Measurements from ENCODE around the gene RPS29. TPM values are rescaled to one million over a fixed set of nuclear protein-coding genes. Genes with fewer than 3 reads are reported as not detected.

Gene RPS29
- polyA plus RNA-seq, 1 of the 3 experiments (the other 2 are of a cell fraction) = 11,220 TPM

DNA sequence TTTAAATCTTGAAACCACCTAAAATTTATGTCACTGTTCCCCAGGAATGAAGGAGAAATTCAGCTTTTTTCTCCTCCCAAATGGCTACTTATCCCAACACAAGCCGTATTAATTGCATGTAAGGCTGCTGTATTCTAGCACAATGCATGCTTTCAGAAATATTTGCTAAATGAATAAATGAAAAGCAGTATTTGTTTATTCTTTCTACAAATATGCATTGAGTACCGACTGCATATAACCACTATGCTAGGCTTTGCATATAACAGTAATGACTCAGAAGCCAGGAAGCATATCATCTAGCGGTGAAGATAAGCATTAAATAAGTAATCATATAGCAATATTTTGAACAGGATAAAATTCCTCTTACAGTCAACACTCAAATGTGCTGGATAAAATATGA, 6.8 kb upstream of the RPS29 start:
- H3F3A ChIP-seq (replicated peaks; ENCODE audit: insufficient read depth) = peaks cover 21% of the 10 kb centered on the region
- no peak overlapping the region for H2AFZ ChIP-seq (ENCODE audit: low read depth)
- H3K27me3 ChIP-seq (ENCODE audit: insufficient read depth) = no peaks in the 10 kb centered on the region
- 29% methylated on average over 3 of the region's 3 CpGs for WGBS (ENCODE audit: low lambda C conversion rate)
- CTCF ChIA-PET = no interaction called here
- peak overlapping the region in 1 of 2 experiments; percentile 49; a peak in 2 of 4 replicates for H3K27ac ChIP-seq (ENCODE audit: low read depth in 2 of 2, low read length in 1 of 2)
- H4K20me1 ChIP-seq (ENCODE audit: insufficient read depth) = no peaks in the 10 kb centered on the region
- no peak for DNase-seq
- TF ChIP-seq CTCF (IDR thresholded peaks at IDR 0.05) (peak; percentile 16; the same call in 1 of the 2 replicates), ELF1 (IDR thresholded peaks at IDR 0.05) (no peak), JUND (IDR thresholded peaks at IDR 0.05) (no peak), FOSL2 (IDR thresholded peaks at IDR 0.05; ENCODE audit: borderline replicate concordance, low read depth) (peak; percentile 28; the same call in 1 of the 2 replicates), FOXJ3 (CRISPR knock-in tag; IDR thresholded peaks at IDR 0.05) (no peak)
- H3K4me3 ChIP-seq (ENCODE audit: low read depth in 2 of 2, low read length in 1 of 2) = no peak overlapping the region
- peak overlapping the region; percentile 59 for H3K4me2 ChIP-seq
- POLR2A ChIA-PET = no interaction called here
- H3K9me2 ChIP-seq = no peaks in the 10 kb centered on the region
- no peaks in the 10 kb centered on the region for H3K9me3 ChIP-seq
- no peak overlapping the region for H3K9ac ChIP-seq
- H3K4me1 ChIP-seq (ENCODE audit: control insufficient read depth in 1 of 2, insufficient read depth in 2 of 2, low read depth in 1 of 2, low read length in 1 of 2) = peaks cover 2 to 8% of the 10 kb centered on the region in 2 experiments; a peak in 2 of 4 replicates
- H3K36me3 ChIP-seq (replicated peaks in 1 of 2; ENCODE audit: control insufficient read depth in 1 of 2, insufficient read depth in 2 of 2, low read length in 1 of 2) = no peaks in the 10 kb centered on the region
- peaks cover 14% of the 10 kb centered on the region for H3K79me2 ChIP-seq (ENCODE audit: insufficient read depth)

DNA sequence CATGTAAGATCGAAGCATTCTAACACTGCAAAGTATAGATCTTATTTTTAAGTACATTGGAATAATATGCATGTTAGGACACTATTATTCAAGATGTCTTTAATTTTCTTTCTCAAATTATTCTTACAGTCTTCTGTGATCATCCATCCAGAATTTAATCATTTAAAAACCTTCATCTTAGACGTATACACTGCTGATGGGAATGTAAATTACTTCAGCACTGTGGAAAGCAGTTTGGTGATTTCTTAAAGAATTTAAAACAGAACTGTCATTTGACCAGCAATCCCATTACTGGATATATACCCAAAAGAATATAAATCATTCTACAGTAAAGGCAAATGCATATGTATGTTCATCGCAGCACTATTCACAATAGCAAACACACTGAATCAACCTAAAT, 3.2 kb upstream of the RPS29 start:
- no peak overlapping the region for H3K4me3 ChIP-seq (ENCODE audit: low read depth in 2 of 2, low read length in 1 of 2)
- CTCF ChIA-PET = no interaction called here
- peaks cover 25% of the 10 kb centered on the region for H3F3A ChIP-seq (replicated peaks; ENCODE audit: insufficient read depth)
- 89% methylated on average over 3 of the region's 3 CpGs for WGBS (ENCODE audit: low lambda C conversion rate)
- H3K27ac ChIP-seq (ENCODE audit: low read depth in 2 of 2, low read length in 1 of 2) = no peak overlapping the region
- H4K20me1 ChIP-seq (ENCODE audit: insufficient read depth) = peaks cover 13% of the 10 kb centered on the region
- no peak for DNase-seq
- peaks cover 18% of the 10 kb centered on the region for H3K79me2 ChIP-seq (ENCODE audit: insufficient read depth)
- H3K36me3 ChIP-seq (replicated peaks in 1 of 2; ENCODE audit: control insufficient read depth in 1 of 2, insufficient read depth in 2 of 2, low read length in 1 of 2) = peaks cover 3 to 9% of the 10 kb centered on the region in 2 experiments
- no peak overlapping the region for H2AFZ ChIP-seq (ENCODE audit: low read depth)
- H3K4me2 ChIP-seq = no peak overlapping the region
- H3K9ac ChIP-seq = no peak overlapping the region
- H3K4me1 ChIP-seq (ENCODE audit: control insufficient read depth in 1 of 2, insufficient read depth in 2 of 2, low read depth in 1 of 2, low read length in 1 of 2) = peaks cover 2 to 9% of the 10 kb centered on the region in 2 experiments; a peak in 2 of 4 replicates
- no peaks in the 10 kb centered on the region for H3K9me3 ChIP-seq
- H3K9me2 ChIP-seq = no peaks in the 10 kb centered on the region
- POLR2A ChIA-PET = no interaction called here
- H3K27me3 ChIP-seq (ENCODE audit: insufficient read depth) = no peaks in the 10 kb centered on the region
- TF ChIP-seq RFX5 (IDR thresholded peaks at IDR 0.05; ENCODE audit: low read length) (no peak), EZH2phosphoT487 (IDR thresholded peaks at IDR 0.05; ENCODE audit: borderline replicate concordance, low read depth) (no peak), MXI1 (IDR thresholded peaks at IDR 0.05; ENCODE audit: low read depth, low read length) (no peak), RCOR1 (IDR thresholded peaks at IDR 0.05; ENCODE audit: low read length) (no peak), POLR2AphosphoS5 (IDR thresholded peaks at IDR 0.05; ENCODE audit: low read depth, low read length) (no peak), RXRA (IDR thresholded peaks at IDR 0.05; ENCODE audit: borderline replicate concordance, low read depth) (no peak), CHD2 (IDR thresholded peaks at IDR 0.05; ENCODE audit: low read length, partially characterized antibody) (no peak), SIN3A (IDR thresholded peaks at IDR 0.05; ENCODE audit: borderline replicate concordance, low read depth, low read length) (no peak), REST (IDR thresholded peaks at IDR 0.05; ENCODE audit: low read depth, low read length) (no peak), TAF1 (IDR thresholded peaks at IDR 0.05; ENCODE audit: borderline replicate concordance, low read depth, low read length) (no peak), EP300 (IDR thresholded peaks at IDR 0.05; ENCODE audit: borderline replicate concordance in 1 of 2, low read depth in 1 of 2, low read length in 1 of 2) (no peak), GABPA (IDR thresholded peaks at IDR 0.05; ENCODE audit: low read depth) (no peak), RAD21 (IDR thresholded peaks at IDR 0.05; ENCODE audit: low read length) (no peak), NFIC (IDR thresholded peaks at IDR 0.05; ENCODE audit: borderline replicate concordance) (no peak), MEF2A (IDR thresholded peaks at IDR 0.05; ENCODE audit: borderline replicate concordance, low read depth) (no peak)
- TF ChIP-seq, protein P1, sequence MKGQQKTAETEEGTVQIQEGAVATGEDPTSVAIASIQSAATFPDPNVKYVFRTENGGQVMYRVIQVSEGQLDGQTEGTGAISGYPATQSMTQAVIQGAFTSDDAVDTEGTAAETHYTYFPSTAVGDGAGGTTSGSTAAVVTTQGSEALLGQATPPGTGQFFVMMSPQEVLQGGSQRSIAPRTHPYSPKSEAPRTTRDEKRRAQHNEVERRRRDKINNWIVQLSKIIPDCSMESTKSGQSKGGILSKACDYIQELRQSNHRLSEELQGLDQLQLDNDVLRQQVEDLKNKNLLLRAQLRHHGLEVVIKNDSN (IDR thresholded peaks at IDR 0.05; ENCODE audit: borderline replicate concordance, low read depth) = no peak
- TF ChIP-seq, protein P2, sequence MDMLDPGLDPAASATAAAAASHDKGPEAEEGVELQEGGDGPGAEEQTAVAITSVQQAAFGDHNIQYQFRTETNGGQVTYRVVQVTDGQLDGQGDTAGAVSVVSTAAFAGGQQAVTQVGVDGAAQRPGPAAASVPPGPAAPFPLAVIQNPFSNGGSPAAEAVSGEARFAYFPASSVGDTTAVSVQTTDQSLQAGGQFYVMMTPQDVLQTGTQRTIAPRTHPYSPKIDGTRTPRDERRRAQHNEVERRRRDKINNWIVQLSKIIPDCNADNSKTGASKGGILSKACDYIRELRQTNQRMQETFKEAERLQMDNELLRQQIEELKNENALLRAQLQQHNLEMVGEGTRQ (IDR thresholded peaks at IDR 0.05; ENCODE audit: borderline replicate concordance, low read depth, low read length) = no peak
